HEK293T (cell line): ENCODE data around the gene ARHGAP9.
"Not testable (repeated sequence)": the region's sequence is repeated elsewhere in the genome, so short reads cannot be mapped to it uniquely, and the experiment has no call there.

ENCODE experiments used
- FOXK2 ChIP-seq: fragments of 450-650 bp; IDR thresholded peaks from 2 replicates; pipeline ENCODE4 v1.6.1; 2016; ENCODE audit warnings: mild to moderate bottlenecking
- SUZ12 ChIP-seq: fragments of 450-650 bp; IDR thresholded peaks from 2 replicates; pipeline ENCODE4 v1.6.1; 2016; ENCODE audit warnings: mild to moderate bottlenecking

GRCh38 chr12:57507796-57508195 is 28.1 kb upstream of the ARHGAP9 start:
- not testable (repeated sequence) for TF ChIP-seq SUZ12, FOXK2
